Testis (tissue), 2 donors: ENCODE data around the gene SARS1.

Experiments
- POLR2A ChIP-seq: fragments of 450-650 bp; IDR thresholded peaks from one replicate; pipeline ENCODE4 v1.6.1; 2017; ENCODE audit warnings: antibody characterized with exemption, mild to moderate bottlenecking, moderate library complexity
- TF ChIP-seq, protein P1 (sequence below), 3 experiments: fragments of 450-650 bp in 2 of 3; fragments of 200-600 bp in 1 of 3; sonication (generic) in 1 of 3; IDR thresholded peaks; one replicate each; pipeline ENCODE4 v1.5.1; 2016 to 2019; ENCODE audit warnings: antibody characterized with exemption in 3 of 3, mild to moderate bottlenecking in 2 of 3, moderate library complexity in 1 of 3

DNA sequence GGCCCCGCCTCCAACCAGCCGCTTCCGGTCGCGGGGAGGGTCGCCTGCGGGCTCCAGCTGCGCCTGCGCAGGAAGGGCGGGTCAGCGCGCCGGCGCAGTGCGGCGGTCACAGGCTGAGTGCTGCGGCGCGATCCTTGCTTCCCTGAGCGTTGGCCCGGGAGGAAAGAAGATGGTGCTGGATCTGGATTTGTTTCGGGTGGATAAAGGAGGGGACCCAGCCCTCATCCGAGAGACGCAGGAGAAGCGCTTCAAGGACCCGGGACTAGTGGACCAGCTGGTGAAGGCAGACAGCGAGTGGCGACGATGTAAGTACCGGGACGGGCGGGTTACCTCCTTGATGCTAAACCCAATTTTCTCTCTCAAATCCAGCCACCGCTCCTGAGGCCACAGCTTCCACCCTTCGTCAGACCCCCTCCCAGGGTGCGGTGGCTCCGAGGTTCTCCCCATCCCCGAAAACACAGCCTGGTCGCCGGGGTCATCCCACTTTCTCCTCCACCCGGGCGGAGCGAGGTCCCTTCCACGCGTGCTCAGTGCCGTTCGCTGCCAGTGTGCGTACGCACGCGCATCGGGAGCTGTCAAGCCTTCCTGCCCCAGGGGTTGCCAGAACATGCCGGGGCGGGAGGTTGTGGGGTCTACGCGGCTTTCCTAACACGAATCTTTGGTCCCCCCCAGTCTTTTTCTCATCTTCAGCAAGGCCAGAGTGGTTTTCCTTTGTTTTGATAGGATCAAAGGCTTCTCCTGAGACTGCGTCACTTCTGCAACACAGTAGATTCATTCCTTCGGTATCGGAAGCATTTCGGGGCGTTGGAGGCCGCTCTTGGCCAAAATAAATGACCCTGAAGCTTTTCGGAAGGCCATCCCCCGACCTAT, at the start of gene SARS1:
- TF ChIP-seq POLR2A = peak; percentile 85
- TF ChIP-seq, protein P1, sequence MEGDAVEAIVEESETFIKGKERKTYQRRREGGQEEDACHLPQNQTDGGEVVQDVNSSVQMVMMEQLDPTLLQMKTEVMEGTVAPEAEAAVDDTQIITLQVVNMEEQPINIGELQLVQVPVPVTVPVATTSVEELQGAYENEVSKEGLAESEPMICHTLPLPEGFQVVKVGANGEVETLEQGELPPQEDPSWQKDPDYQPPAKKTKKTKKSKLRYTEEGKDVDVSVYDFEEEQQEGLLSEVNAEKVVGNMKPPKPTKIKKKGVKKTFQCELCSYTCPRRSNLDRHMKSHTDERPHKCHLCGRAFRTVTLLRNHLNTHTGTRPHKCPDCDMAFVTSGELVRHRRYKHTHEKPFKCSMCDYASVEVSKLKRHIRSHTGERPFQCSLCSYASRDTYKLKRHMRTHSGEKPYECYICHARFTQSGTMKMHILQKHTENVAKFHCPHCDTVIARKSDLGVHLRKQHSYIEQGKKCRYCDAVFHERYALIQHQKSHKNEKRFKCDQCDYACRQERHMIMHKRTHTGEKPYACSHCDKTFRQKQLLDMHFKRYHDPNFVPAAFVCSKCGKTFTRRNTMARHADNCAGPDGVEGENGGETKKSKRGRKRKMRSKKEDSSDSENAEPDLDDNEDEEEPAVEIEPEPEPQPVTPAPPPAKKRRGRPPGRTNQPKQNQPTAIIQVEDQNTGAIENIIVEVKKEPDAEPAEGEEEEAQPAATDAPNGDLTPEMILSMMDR (IDR thresholded peaks at IDR 0.05) = no peak
